B cell (primary cell): ENCODE results near the gene PAEP. TPM values are rescaled to one million over a fixed set of nuclear protein-coding genes. Genes with fewer than 3 reads are reported as not detected.

ENCODE experiments used
- ATAC-seq: fragments of 200-7000 bp; cut with Tn5 transposase; one replicate; pipeline ENCODE4 v1.10.0; 2021; ENCODE audit warnings: low read depth, mild to moderate bottlenecking, moderate number of reproducible peaks, moderate library complexity
- CTCF ChIA-PET: fragments of 350-600 bp; sonication (Branson Sonifier 250); formaldehyde crosslinking; loops from one replicate; lab custom pipeline; 2021; ENCODE audit warnings: antibody characterized with exemption, inconsistent platforms; lab: Charles Lee
- POLR2A ChIA-PET: fragments of 350-600 bp; sonication (Branson Sonifier 250); formaldehyde crosslinking; loops from one replicate; lab custom pipeline; 2021; ENCODE audit warnings: antibody characterized with exemption; lab: Charles Lee
- DNase-seq: peaks from one replicate; pipeline ENCODE4 v3.0.0; 2013
- H2AFZ ChIP-seq: 2 replicates; pipeline ENCODE4 v1.6.1; 2012; ENCODE audit warnings: mild to moderate bottlenecking, low read depth, low read length; ENCODE audit not compliant: insufficient read depth, poor library complexity, severe bottlenecking
- H3K27ac ChIP-seq, 2 donors: 1 replicate in 1 of 2; 2 replicates in 1 of 2; pipeline ENCODE4 v1.5.1; 2012 to 2013; ENCODE audit warnings: low read length in 2 of 2, mild to moderate bottlenecking in 2 of 2, moderate library complexity in 1 of 2
- H3K27me3 ChIP-seq, 4 experiments: fragments of 200-600 bp in 1 of 4; sonication (generic) in 1 of 4; replicated peaks in 1 of 4; 1 replicate in 2 of 4; 2 replicates in 2 of 4; pipeline versions ENCODE4 v1.6.1 to v1.7.0; 2013 to 2016; ENCODE audit warnings: low read length in 3 of 4, mild to moderate bottlenecking in 2 of 4, mixed read lengths in 1 of 4, moderate library complexity in 1 of 4; ENCODE audit not compliant: insufficient read depth in 4 of 4, control insufficient read depth in 3 of 4; ENCODE audit errors: control extremely low read depth in 1 of 4
- H3K36me3 ChIP-seq, 2 experiments: replicated peaks in 1 of 2; 1 replicate in 1 of 2; 2 replicates in 1 of 2; pipeline versions ENCODE4 v1.6.1 to v1.7.1; 2013; ENCODE audit warnings: low read length in 1 of 2; ENCODE audit not compliant: insufficient read depth in 2 of 2, control insufficient read depth in 1 of 2; ENCODE audit errors: control extremely low read depth in 1 of 2, extremely low read depth in 1 of 2
- H3K4me1 ChIP-seq, 2 donors: fragments of 200-600 bp in 1 of 2; sonication (generic) in 1 of 2; 1 replicate in 1 of 2; 2 replicates in 1 of 2; pipeline versions ENCODE4 v1.5.1 to v1.6.1; 2013 to 2017; ENCODE audit warnings: low read length in 2 of 2; ENCODE audit not compliant: control insufficient read depth in 2 of 2, insufficient read depth in 2 of 2
- H3K4me2 ChIP-seq: replicated peaks from 2 replicates; pipeline ENCODE3; 2012; ENCODE audit warnings: mild to moderate bottlenecking, low read depth, low read length; ENCODE audit not compliant: poor library complexity, severe bottlenecking
- H3K4me3 ChIP-seq, 5 experiments: fragments of 200-600 bp in 1 of 5; sonication (generic) in 1 of 5; 1 replicate in 3 of 5; 2 replicates in 2 of 5; pipeline versions ENCODE4 v1.5.1 to v1.7.0; 2011 to 2016; ENCODE audit warnings: low read length in 4 of 5, mild to moderate bottlenecking in 4 of 5, low read depth in 2 of 5, control low read depth in 1 of 5, moderate library complexity in 1 of 5; ENCODE audit not compliant: insufficient read depth in 1 of 5; ENCODE audit errors: control extremely low read depth in 1 of 5, extremely low read depth in 1 of 5
- H3K79me2 ChIP-seq: fragments of 200-600 bp; sonication (generic); one replicate; pipeline ENCODE4 v1.6.0; 2016; ENCODE audit warnings: low read length; ENCODE audit not compliant: control insufficient read depth, insufficient read depth
- H3K9ac ChIP-seq: fragments of 200-600 bp; sonication (generic); 2 replicates; pipeline ENCODE4 v1.6.1; 2017; ENCODE audit warnings: mild to moderate bottlenecking, low read length, moderate library complexity
- H3K9me3 ChIP-seq, 3 donors: one replicate each; pipeline versions ENCODE4 v1.6.1 to v1.7.1; 2013; ENCODE audit warnings: low read length in 2 of 3; ENCODE audit not compliant: control insufficient read depth in 2 of 3, insufficient read depth in 1 of 3; ENCODE audit errors: control extremely low read depth in 1 of 3
- H4K20me1 ChIP-seq: 2 replicates; pipeline ENCODE4 v1.6.0; 2012; ENCODE audit warnings: mild to moderate bottlenecking, low read length; ENCODE audit not compliant: insufficient read depth, control insufficient read depth, poor library complexity, severe bottlenecking
- H3K27ac Mint-ChIP-seq: one replicate; pipeline ENCODE4 v1.8.0; 2021; ENCODE audit warnings: mixed read lengths
- H3K27me3 Mint-ChIP-seq: one replicate; pipeline ENCODE4 v1.8.0; 2021; ENCODE audit warnings: mixed read lengths
- H3K4me1 Mint-ChIP-seq: one replicate; pipeline ENCODE4 v1.8.0; 2021; ENCODE audit warnings: mixed read lengths
- H3K4me3 Mint-ChIP-seq: one replicate; pipeline ENCODE4 v1.8.0; 2021; ENCODE audit warnings: mixed read lengths
- H3K9me3 Mint-ChIP-seq: one replicate; pipeline ENCODE4 v1.8.0; 2022; ENCODE audit warnings: mixed read lengths; ENCODE audit not compliant: insufficient read depth
- EZH2 ChIP-seq: IDR thresholded peaks from 2 replicates; pipeline ENCODE4 v1.6.1; 2012; ENCODE audit warnings: borderline replicate concordance, low read depth, mild to moderate bottlenecking, moderate library complexity, low read length; ENCODE audit not compliant: insufficient read depth, poor library complexity, severe bottlenecking
- WGBS: methylation state at CpG from one replicate; pipeline ENCODE4 v1.1.5; 2013; ENCODE audit warnings: missing lambda C conversion rate; ENCODE audit not compliant: insufficient coverage; 5-methylcytosine and 5-hydroxymethylcytosine counted together
- intact Hi-C: fragments of 100-400 bp; cut with micrococcal nuclease; formaldehyde crosslinking; loops from one replicate; pipeline ENCODE4 v1.10.0; 2022
- polyA plus RNA-seq: library from polyadenylated mRNA; depleted of rRNA; stranded (reverse); fragments of >200 nt; gene quantifications from 2 replicates; pipeline ENCODE4 v1.2.3, GENCODE V29; 2012
- total RNA-seq, 2 donors: library from RNA; stranded (reverse); fragments of 120-200 nt in 1 of 2; gene quantifications; 1 replicate in 1 of 2; 2 replicates in 1 of 2; pipeline versions ENCODE4 v1.2.3 to v1.2.4, GENCODE V29; 2013 to 2022
- TF ChIP-seq, protein P1 (sequence below): fragments of 200-600 bp; IDR thresholded peaks from one replicate; pipeline ENCODE4 v1.8.0; 2022; ENCODE audit warnings: antibody characterized with exemption, mild to moderate bottlenecking

The PAEP gene
- total and polyA plus RNA-seq, 2 donors (not counting 1 experiment from before 2014, with no cell fraction given): not detected

- ATAC-seq (no peak), DNase-seq (no peak)
- Histone ChIP-seq H2AFZ (no peak overlapping the region), H3K36me3 (no peaks in the 10 kb centered on the region), H3K4me1 (no peaks in the 10 kb centered on the region), H3K4me2 (no peak overlapping the region), H3K79me2 (no peaks in the 10 kb centered on the region), H3K9ac (no peak overlapping the region), H3K9me3 (peaks cover 0 to 4% (median 0%) of the 10 kb centered on the region in 3 donors), H4K20me1 (no peaks in the 10 kb centered on the region), H3K27ac (no peak overlapping the region), H3K27me3 (no peaks in the 10 kb centered on the region), H3K4me3 (no peak overlapping the region)
- POLR2A ChIA-PET: no interaction called here
- TF ChIP-seq, protein P1, sequence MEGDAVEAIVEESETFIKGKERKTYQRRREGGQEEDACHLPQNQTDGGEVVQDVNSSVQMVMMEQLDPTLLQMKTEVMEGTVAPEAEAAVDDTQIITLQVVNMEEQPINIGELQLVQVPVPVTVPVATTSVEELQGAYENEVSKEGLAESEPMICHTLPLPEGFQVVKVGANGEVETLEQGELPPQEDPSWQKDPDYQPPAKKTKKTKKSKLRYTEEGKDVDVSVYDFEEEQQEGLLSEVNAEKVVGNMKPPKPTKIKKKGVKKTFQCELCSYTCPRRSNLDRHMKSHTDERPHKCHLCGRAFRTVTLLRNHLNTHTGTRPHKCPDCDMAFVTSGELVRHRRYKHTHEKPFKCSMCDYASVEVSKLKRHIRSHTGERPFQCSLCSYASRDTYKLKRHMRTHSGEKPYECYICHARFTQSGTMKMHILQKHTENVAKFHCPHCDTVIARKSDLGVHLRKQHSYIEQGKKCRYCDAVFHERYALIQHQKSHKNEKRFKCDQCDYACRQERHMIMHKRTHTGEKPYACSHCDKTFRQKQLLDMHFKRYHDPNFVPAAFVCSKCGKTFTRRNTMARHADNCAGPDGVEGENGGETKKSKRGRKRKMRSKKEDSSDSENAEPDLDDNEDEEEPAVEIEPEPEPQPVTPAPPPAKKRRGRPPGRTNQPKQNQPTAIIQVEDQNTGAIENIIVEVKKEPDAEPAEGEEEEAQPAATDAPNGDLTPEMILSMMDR: no peak
- TF ChIP-seq EZH2: no peak
- H3K4me3 Mint-ChIP-seq: no peak overlapping the region
- no peak overlapping the region for H3K27ac Mint-ChIP-seq
- CTCF ChIA-PET: no interaction called here
- intact Hi-C loops: no loop called here
- H3K4me1 Mint-ChIP-seq: no peaks in the 10 kb centered on the region
- no peaks in the 10 kb centered on the region for H3K9me3 Mint-ChIP-seq
- peaks cover 3% of the 10 kb centered on the region for H3K27me3 Mint-ChIP-seq
- 77% methylated on average over 16 of the region's 24 CpGs for WGBS
These were observed 51.7 kb downstream of the PAEP start for GRCh38 chr9:135612981-135613910.
